ENCODE data around the gene ZNF385B.

DNA sequence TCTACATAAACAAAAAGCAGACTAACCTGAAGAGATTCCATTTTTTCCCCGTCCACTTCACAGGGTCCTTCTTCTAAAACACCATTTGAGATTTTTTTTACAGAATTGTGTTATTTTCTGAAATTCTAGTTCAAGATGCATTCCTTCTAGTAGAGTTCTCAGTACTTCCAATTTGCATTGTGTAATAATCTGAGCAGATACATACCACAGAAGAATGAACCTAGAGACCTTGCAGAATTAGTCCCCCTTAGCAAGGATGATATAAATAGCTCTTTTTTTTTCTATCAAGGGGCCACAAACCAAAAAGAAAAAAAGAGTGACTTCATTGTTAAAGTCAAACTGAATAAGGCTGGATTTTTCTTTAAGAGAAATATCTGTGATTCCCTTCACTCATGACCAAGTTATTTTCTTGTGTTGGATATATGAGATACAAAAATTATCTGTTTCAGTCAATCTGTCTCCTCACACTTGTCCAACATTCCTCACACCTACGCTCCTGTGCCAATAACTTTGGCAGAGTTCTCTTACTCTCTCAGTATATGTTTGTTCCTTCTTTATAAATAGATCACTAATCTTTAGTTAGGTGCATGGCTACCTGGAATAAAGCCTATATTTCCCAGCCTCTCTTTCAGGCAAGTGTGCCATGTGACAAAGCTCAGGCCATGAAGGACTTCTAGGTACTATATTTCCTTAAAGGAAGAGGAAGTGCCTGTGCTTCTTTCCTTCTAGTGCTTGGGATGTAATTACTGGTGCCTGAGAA lies 183.5 kb downstream of the ZNF385B start:
- TF ChIP-seq, protein P1, sequence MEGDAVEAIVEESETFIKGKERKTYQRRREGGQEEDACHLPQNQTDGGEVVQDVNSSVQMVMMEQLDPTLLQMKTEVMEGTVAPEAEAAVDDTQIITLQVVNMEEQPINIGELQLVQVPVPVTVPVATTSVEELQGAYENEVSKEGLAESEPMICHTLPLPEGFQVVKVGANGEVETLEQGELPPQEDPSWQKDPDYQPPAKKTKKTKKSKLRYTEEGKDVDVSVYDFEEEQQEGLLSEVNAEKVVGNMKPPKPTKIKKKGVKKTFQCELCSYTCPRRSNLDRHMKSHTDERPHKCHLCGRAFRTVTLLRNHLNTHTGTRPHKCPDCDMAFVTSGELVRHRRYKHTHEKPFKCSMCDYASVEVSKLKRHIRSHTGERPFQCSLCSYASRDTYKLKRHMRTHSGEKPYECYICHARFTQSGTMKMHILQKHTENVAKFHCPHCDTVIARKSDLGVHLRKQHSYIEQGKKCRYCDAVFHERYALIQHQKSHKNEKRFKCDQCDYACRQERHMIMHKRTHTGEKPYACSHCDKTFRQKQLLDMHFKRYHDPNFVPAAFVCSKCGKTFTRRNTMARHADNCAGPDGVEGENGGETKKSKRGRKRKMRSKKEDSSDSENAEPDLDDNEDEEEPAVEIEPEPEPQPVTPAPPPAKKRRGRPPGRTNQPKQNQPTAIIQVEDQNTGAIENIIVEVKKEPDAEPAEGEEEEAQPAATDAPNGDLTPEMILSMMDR (IDR thresholded peaks at IDR 0.05): no peak
- no peak for TF ChIP-seq POLR2A (IDR thresholded peaks at IDR 0.05)

Measured in heart left ventricle (tissue), 13 donors.